Measurements from ENCODE around the gene TBX2. TPM values are rescaled to one million over a fixed set of nuclear protein-coding genes. Genes with fewer than 3 reads are reported as not detected.

Gene TBX2
- total and polyA plus RNA-seq, 10 of the 15 experiments (the other 5 are each of a cell fraction or from before 2014, with no cell fraction given): 0.13 TPM; not detected in 9

DNA sequence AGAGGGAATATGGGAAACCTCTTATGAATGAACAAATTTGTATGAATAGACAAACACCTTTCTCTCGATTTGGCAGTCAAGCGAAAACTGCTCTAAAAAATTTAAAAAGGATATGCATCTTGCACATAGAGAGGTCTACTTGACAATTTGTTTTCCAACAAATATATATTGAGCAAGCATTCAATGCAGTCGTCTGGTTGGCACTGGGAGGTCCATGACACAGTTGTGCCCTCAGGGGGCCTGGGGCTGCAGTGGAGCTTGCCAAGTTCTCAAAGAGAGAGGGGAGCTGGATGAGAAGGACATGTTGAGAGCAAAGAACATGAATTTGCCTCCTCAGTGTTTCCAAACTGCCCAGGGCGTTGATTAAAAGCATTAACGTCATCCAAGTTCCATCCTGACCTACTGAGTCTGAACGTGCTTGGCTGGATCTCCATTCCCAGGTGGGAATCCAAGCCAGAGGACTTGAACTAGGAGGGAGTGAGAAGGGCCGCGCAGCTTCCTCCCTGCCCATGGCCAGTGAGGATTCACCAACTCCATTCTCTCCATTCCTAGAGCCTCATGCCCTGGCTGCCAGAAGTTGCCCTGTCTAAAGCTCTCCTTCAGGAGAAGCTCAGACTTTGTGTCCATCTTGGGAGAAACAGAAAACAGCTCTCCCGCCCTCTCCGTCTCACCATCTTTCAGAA, 24.5 kb downstream of the TBX2 start:
- FAIRE-seq (no peak), DNase-seq (ENCODE audit: low read depth, low spot score) (no peak), ATAC-seq (no peak)
- ChIA-PET CTCF (no interaction called here), POLR2A (no interaction called here), SMC1A (ENCODE audit: uncharacterized antibody, unreplicated experiment) (no interaction called here), RAD21 (ENCODE audit: unreplicated experiment) (no interaction called here)
- intact Hi-C loops (cut with micrococcal nuclease; ENCODE audit: unreplicated experiment): no loop called here
- H4K20me1 ChIP-seq (ENCODE audit: control insufficient read depth, insufficient read depth): no peaks in the 10 kb centered on the region
- no peak overlapping the region for H3K4me2 ChIP-seq (ENCODE audit: control insufficient read depth, insufficient read depth)
- no peaks in the 10 kb centered on the region; the same call in 2 of the 3 replicates for H3K9me3 ChIP-seq (replicated peaks; ENCODE audit: control insufficient read depth, insufficient read depth, low read length)
- in situ Hi-C loops (cut with MboI): loop anchor here (5.0 kb wide), 1 partner anchor 128 kb away; no protein-coding TSS in a partner anchor
- peaks cover 0 to 2% of the 10 kb centered on the region in 2 experiments; a peak in 2 of 4 replicates for H3K27me3 ChIP-seq (replicated peaks in 1 of 2; ENCODE audit: control insufficient read depth in 2 of 2, insufficient read depth in 2 of 2, low read length in 1 of 2)
- H3K9ac ChIP-seq (ENCODE audit: control insufficient read depth, insufficient read depth, low read length): no peak overlapping the region
- no peaks in the 10 kb centered on the region for H3K4me1 ChIP-seq (ENCODE audit: control insufficient read depth, insufficient read depth, low read length)
- no peak overlapping the region for H3K27ac ChIP-seq (ENCODE audit: control insufficient read depth, insufficient read depth)
- BruUV-seq (replicated peaks): no TSS peak
- 52% methylated on average over 10 of the region's 10 CpGs for WGBS (ENCODE audit: insufficient coverage, insufficient replicate concordance, low lambda C conversion rate, missing lambda C conversion rate)
- H3K79me2 ChIP-seq (ENCODE audit: control insufficient read depth, insufficient read depth, low read length): no peaks in the 10 kb centered on the region
- 0 out of 4 replicates have a peak, but pooled peaks of 1 of the 2 experiments have one; percentile 7 for TF ChIP-seq ETV6 (conservative IDR thresholded peaks at IDR 0.05 in 1 of 2, IDR thresholded peaks at IDR 0.05 in 1 of 2; ENCODE audit: borderline replicate concordance in 1 of 2, low read depth in 1 of 2)
- no peak for TF ChIP-seq RB1 (IDR thresholded peaks at IDR 0.05; ENCODE audit: borderline replicate concordance)
- TF ChIP-seq SIX5 (IDR thresholded peaks at IDR 0.05; ENCODE audit: low read depth, low read length, severe bottlenecking): no peak
- no peak for TF ChIP-seq MEF2B (IDR thresholded peaks at IDR 0.05; ENCODE audit: partially characterized antibody, poor library complexity, severe bottlenecking)
- no peak for TF ChIP-seq RAD51 (IDR thresholded peaks at IDR 0.05)
- TF ChIP-seq NR2C2 (IDR thresholded peaks at IDR 0.05; ENCODE audit: borderline replicate concordance, control insufficient read depth, insufficient read length, low read depth): no peak
- TF ChIP-seq CHD1 (IDR thresholded peaks at IDR 0.05; ENCODE audit: low read depth, low read length): no peak
- no peak for TF ChIP-seq PML (IDR thresholded peaks at IDR 0.05; ENCODE audit: low read length)
- H3K4me3 ChIP-seq: no peak overlapping the region
- H2AFZ ChIP-seq (ENCODE audit: control insufficient read depth, low read depth, low read length): no peak overlapping the region
- no peaks in the 10 kb centered on the region for H3K36me3 ChIP-seq (ENCODE audit: control insufficient read depth in 2 of 2, insufficient read depth in 2 of 2, low read length in 1 of 2)
